K562 (cell line): ENCODE measurements around the gene HINT3. TPM values are rescaled to one million over a fixed set of nuclear protein-coding genes. Genes with fewer than 3 reads are reported as not detected.
A peak's percentile ranks its signal among the peaks of the same experiment; 100 is the strongest.

Source experiments
- ATAC-seq: fragments of 200-7000 bp; cut with Tn5 transposase; 3 replicates; pipeline ENCODE4 v1.9.1; 2020; ENCODE audit warnings: moderate library complexity
- BruUV-seq: library from RNA; stranded (reverse); fragments of 400-500 nt; replicated peaks from 2 replicates; lab custom pipeline; 2021; lab: Mats Ljungman, UMichigan
- CTCF ChIA-PET: fragments of 300-600 bp; formaldehyde crosslinking; extraction: SDS; loops from one replicate; lab custom pipeline; 2021; ENCODE audit warnings: low intra/inter-chr PET ratio; lab: Yijun Ruan, JAX
- POLR2A ChIA-PET: fragments of 300-600, 350-650 bp; sonication (Branson Sonifier 250); formaldehyde crosslinking; extraction: SDS; loops from one replicate; lab custom pipeline; 2021; ENCODE audit warnings: antibody characterized with exemption, inconsistent platforms; lab: Yijun Ruan, JAX
- DNase-seq, 4 experiments: peaks; one replicate each; pipeline versions ENCODE4 v3.0.0 to v3.0.0-alpha.2; 2011 to 2018; ENCODE audit warnings: low spot score in 3 of 4, mixed read lengths in 3 of 4; ENCODE audit errors: extremely low read depth in 1 of 4
- FAIRE-seq: peaks from 2 replicates; lab custom pipeline; 2011; peaks lifted over from hg19 to GRCh38; lab: Jason Lieb, UNC
- H2AFZ ChIP-seq: 2 replicates; pipeline ENCODE4 v1.6.0; 2011; ENCODE audit warnings: low read depth, low read length, control low read depth, inconsistent platforms
- H3K27ac ChIP-seq: fragments of 200-600 bp; 3 replicates; pipeline ENCODE4 v1.8.0; 2011; ENCODE audit warnings: low read depth, mild to moderate bottlenecking, control low read depth, inconsistent platforms, low read length, moderate library complexity, mixed read lengths; ENCODE audit errors: extremely low read depth
- H3K27me3 ChIP-seq, 2 experiments: fragments of 300-600 bp in 1 of 2; 2 replicates in 1 of 2; 3 replicates in 1 of 2; pipeline versions ENCODE4 v1.6.0 to v1.8.0; 2011; ENCODE audit warnings: inconsistent platforms in 2 of 2, low read length in 2 of 2, mild to moderate bottlenecking in 1 of 2, mixed read lengths in 1 of 2, moderate library complexity in 1 of 2; ENCODE audit not compliant: control insufficient read depth in 2 of 2, insufficient read depth in 2 of 2
- H3K36me3 ChIP-seq: fragments of 300-600 bp; 3 replicates; pipeline ENCODE4 v1.8.0; 2011; ENCODE audit warnings: mild to moderate bottlenecking, low read length, inconsistent platforms; ENCODE audit not compliant: control insufficient read depth, insufficient read depth
- H3K4me1 ChIP-seq, 2 experiments: fragments of 200-600 bp in 1 of 2; replicated peaks in 1 of 2; 2 replicates in 1 of 2; 3 replicates in 1 of 2; pipeline versions ENCODE4 v1.5.1 to v1.8.0; 2011; ENCODE audit warnings: inconsistent platforms in 2 of 2, low read length in 2 of 2, mild to moderate bottlenecking in 1 of 2, mixed read lengths in 1 of 2, moderate library complexity in 1 of 2; ENCODE audit not compliant: control insufficient read depth in 2 of 2, insufficient read depth in 2 of 2
- H3K4me2 ChIP-seq: 2 replicates; pipeline ENCODE4 v1.6.1; 2011; ENCODE audit warnings: low read length, control low read depth, inconsistent platforms, mixed read lengths; ENCODE audit not compliant: insufficient read depth
- H3K4me3 ChIP-seq: fragments of 200-600 bp; sonication (generic), shearing (Covaris generic); 2 replicates; pipeline ENCODE4 v1.5.1; 2016; ENCODE audit warnings: control low read depth, inconsistent platforms
- H3K79me2 ChIP-seq: fragments of 200-600 bp; 3 replicates; pipeline ENCODE4 v1.8.0; 2011; ENCODE audit warnings: low read length, inconsistent platforms; ENCODE audit not compliant: control insufficient read depth, insufficient read depth
- H3K9ac ChIP-seq, 2 experiments: 2 replicates each; pipeline versions ENCODE4 v1.6.0 to v1.6.1; 2011; ENCODE audit warnings: low read depth in 2 of 2, low read length in 2 of 2, control low read depth in 1 of 2, inconsistent platforms in 1 of 2, mild to moderate bottlenecking in 1 of 2, mixed read lengths in 1 of 2; ENCODE audit not compliant: insufficient read depth in 1 of 2
- H3K9me1 ChIP-seq: one replicate; pipeline ENCODE4 v1.6.0; 2011; ENCODE audit warnings: inconsistent platforms, mild to moderate bottlenecking, low read length, moderate library complexity; ENCODE audit not compliant: control insufficient read depth, insufficient read depth
- H3K9me3 ChIP-seq: replicated peaks from 2 replicates; pipeline ENCODE4 v1.5.1; 2011; ENCODE audit warnings: low read depth, low read length, inconsistent platforms; ENCODE audit not compliant: control insufficient read depth, insufficient read depth
- H4K20me1 ChIP-seq: replicated peaks from 2 replicates; pipeline ENCODE4 v1.6.1; 2011; ENCODE audit warnings: low read length, inconsistent platforms, mixed read lengths; ENCODE audit not compliant: control insufficient read depth, insufficient read depth
- ARID1B ChIP-seq: fragments of 450-650 bp; IDR thresholded peaks from 2 replicates; pipeline ENCODE4 v1.6.1; 2016; ENCODE audit warnings: antibody characterized with exemption, mild to moderate bottlenecking, inconsistent platforms
- CTCF ChIP-seq, 3 experiments: IDR thresholded peaks in 2 of 3; conservative IDR thresholded peaks in 1 of 3; 2 replicates each; pipeline ENCODE4 v1.5.1; 2011 to 2012; ENCODE audit warnings: low read length in 3 of 3, mild to moderate bottlenecking in 3 of 3, control low read depth in 2 of 3, improper control_type of control experiment in 1 of 3, inconsistent platforms in 1 of 3, low read depth in 1 of 3, mixed read lengths in 1 of 3, moderate library complexity in 1 of 3; ENCODE audit not compliant: insufficient read depth in 2 of 3
- ESRRB ChIP-seq: fragments of 250-450 bp; sonication (Bioruptor Pico); IDR thresholded peaks from 2 replicates; pipeline ENCODE4 v1.5.0; 2020; ENCODE audit warnings: mild to moderate bottlenecking, moderate library complexity, borderline replicate concordance
- FOSL1 ChIP-seq: fragments of 200-800 bp; sonication (Bioruptor generic); conservative IDR thresholded peaks from 2 replicates; pipeline ENCODE4 v1.6.1; 2016; ENCODE audit warnings: missing genetic modification characterization, missing compliant biosample characterization
- GATAD2A ChIP-seq: fragments of 450-650 bp; IDR thresholded peaks from 2 replicates; pipeline ENCODE4 v1.6.1; 2017
- IRF2 ChIP-seq: sonication (generic); formaldehyde crosslinking; IDR thresholded peaks from 2 replicates; pipeline ENCODE4 v1.8.1; 2022; ENCODE audit warnings: mild to moderate bottlenecking, missing genetic modification reagents
- MECOM ChIP-seq: fragments of 250-450 bp; sonication (Bioruptor Pico); IDR thresholded peaks from 2 replicates; pipeline ENCODE4 v1.8.0; 2022; ENCODE audit warnings: inconsistent platforms
- MYBL2 ChIP-seq, 2 experiments: fragments of 450-650 bp in 1 of 2; sonication (generic) in 1 of 2; formaldehyde crosslinking in 1 of 2; IDR thresholded peaks; 2 replicates each; pipeline versions ENCODE4 v1.6.1 to v1.8.1; 2017 to 2022; ENCODE audit warnings: borderline replicate concordance in 1 of 2, inconsistent platforms in 1 of 2, low read depth in 1 of 2, mild to moderate bottlenecking in 1 of 2, missing genetic modification reagents in 1 of 2, moderate library complexity in 1 of 2
- MYNN ChIP-seq, 2 experiments: sonication (generic); formaldehyde crosslinking in 1 of 2; IDR thresholded peaks; 2 replicates each; pipeline versions ENCODE4 v1.5.0 to v1.6.1; 2016 to 2020; ENCODE audit warnings: antibody characterized with exemption in 1 of 2, missing genetic modification reagents in 1 of 2
- PHB ChIP-seq: fragments of 250-450 bp; sonication (Bioruptor Pico); IDR thresholded peaks from 2 replicates; pipeline ENCODE4 v1.5.0; 2021
- POU5F1 ChIP-seq: fragments of 150-350 bp; IDR thresholded peaks from 2 replicates; pipeline ENCODE4 v1.6.1; 2014; ENCODE audit warnings: borderline replicate concordance, low read length, low read depth, mild to moderate bottlenecking; ENCODE audit not compliant: partially characterized antibody
- RBM15 ChIP-seq: fragments of 200-400 bp; formaldehyde crosslinking; IDR thresholded peaks from 2 replicates; pipeline ENCODE4 v1.6.1; 2018; ENCODE audit warnings: mild to moderate bottlenecking, low read length, moderate library complexity; ENCODE audit not compliant: insufficient read depth
- RBM22 ChIP-seq: fragments of 200-400 bp; formaldehyde crosslinking; IDR thresholded peaks from 2 replicates; pipeline ENCODE4 v1.6.1; 2018; ENCODE audit warnings: low read length, low read depth; ENCODE audit not compliant: poor library complexity, severe bottlenecking
- SMARCA4 ChIP-seq: fragments of 450-650 bp; IDR thresholded peaks from 2 replicates; pipeline ENCODE4 v1.6.1; 2016
- WHSC1 ChIP-seq: IDR thresholded peaks from one replicate; pipeline ENCODE4 v1.6.1; 2012; ENCODE audit warnings: low read length, control low read depth, inconsistent platforms
- ZNF143 ChIP-seq: sonication (generic); formaldehyde crosslinking; IDR thresholded peaks from 2 replicates; pipeline ENCODE4 v1.9.0; 2022; ENCODE audit warnings: mild to moderate bottlenecking, missing genetic modification reagents
- ZNF263 ChIP-seq: sonication (generic); formaldehyde crosslinking; IDR thresholded peaks from 2 replicates; pipeline ENCODE4 v1.8.0; 2022; ENCODE audit warnings: mild to moderate bottlenecking, missing genetic modification reagents, borderline replicate concordance
- ZNF395 ChIP-seq: fragments of 200-800 bp; sonication (Bioruptor generic); IDR thresholded peaks from 2 replicates; pipeline ENCODE4 v1.6.1; 2017; ENCODE audit warnings: missing genetic modification characterization, missing compliant biosample characterization
- ZNF507 ChIP-seq: conservative IDR thresholded peaks from 2 replicates; pipeline ENCODE4 v1.6.1; 2017; ENCODE audit warnings: missing genetic modification characterization, missing compliant biosample characterization
- ZNF76 ChIP-seq: fragments of 250-450 bp; sonication (Bioruptor Pico); IDR thresholded peaks from 2 replicates; pipeline ENCODE4 v1.4.0; 2020; ENCODE audit warnings: mild to moderate bottlenecking, moderate library complexity, borderline replicate concordance
- WGBS: fragments of 100-300 bp; shearing (Covaris generic); methylation state at CpG from one replicate; pipeline ENCODE4 v1.1.6; 2016; ENCODE audit warnings: low coverage, mixed read lengths; ENCODE audit not compliant: insufficient coverage; ENCODE audit errors: missing lambda C conversion rate; 5-methylcytosine and 5-hydroxymethylcytosine counted together
- in situ Hi-C: fragments of 300-500 bp; cut with MboI; formaldehyde crosslinking; loops from 4 replicates; pipeline ENCODE4 v1.15.0; 2018; ENCODE audit warnings: inconsistent platforms, mixed read lengths
- intact Hi-C: fragments of 100-400 bp; cut with micrococcal nuclease; formaldehyde crosslinking; loops from 2 replicates; pipeline ENCODE4 v1.14.2; 2022
- polyA plus RNA-seq, 8 experiments: library from polyadenylated mRNA; depleted of rRNA in 4 of 8; stranded (reverse) in 5 of 8; unstranded in 3 of 8; fragments of >200 nt; fragmentation: Nextera tagmentation in 2 of 8; fragmentation: Illumina TruSeq in 1 of 8; extraction: Ambion mirVana in 2 of 8; extraction: Trizol in 1 of 8; gene quantifications; 2 replicates each; pipeline versions ENCODE4 v1.2.1 to v1.2.3, GENCODE V29; 2011 to 2014; ENCODE audit warnings: inconsistent platforms in 1 of 8, missing spikeins in 1 of 8
- total RNA-seq, 7 experiments: library from RNA; depleted of rRNA in 6 of 7; stranded (reverse); fragments of >200 nt in 6 of 7; fragmentation: Illumina TruSeq in 2 of 7; extraction: Trizol in 2 of 7; gene quantifications; 2 replicates each; pipeline versions ENCODE4 v1.2.1 to v1.2.3, GENCODE V29; 2011 to 2021; ENCODE audit warnings: low replicate concordance in 1 of 7

The HINT3 gene
- total and polyA plus RNA-seq, 9 of the 15 experiments (the other 6 are each of a cell fraction or from before 2014, with no cell fraction given) = 1.4 to 16.6 (median 10.8) TPM

GRCh38 chr6:125948455-125948854, 8.1 kb upstream of the HINT3 start:
- BruUV-seq = no TSS peak
- ChIA-PET POLR2A (interaction anchor here (0.6 to 1.6 kb wide), 5 partner anchors 8 to 50 kb away, joined by 3 to 6 read pairs (median 4); partner anchors contain the start of gene HINT3), CTCF (no interaction called here)
- Histone ChIP-seq H3K27ac (peak overlapping the region; percentile 47), H3K9ac (peak overlapping the region in 1 of 2 experiments; percentile 7; a peak in 1 of 4 replicates), H3K9me1 (no peaks in the 10 kb centered on the region), H3K79me2 (no peaks in the 10 kb centered on the region), H3K4me2 (peak overlapping the region; percentile 17; the same call in 1 of the 2 replicates), H4K20me1 (no peaks in the 10 kb centered on the region), H3K9me3 (peaks cover 5% of the 10 kb centered on the region; the same call in 1 of the 2 replicates), H2AFZ (peak overlapping the region; percentile 63), H3K27me3 (no peaks in the 10 kb centered on the region), H3K4me1 (peaks cover 18 to 69% of the 10 kb centered on the region in 2 experiments), H3K36me3 (no peaks in the 10 kb centered on the region), H3K4me3 (no peak overlapping the region)
- FAIRE-seq (no peak), ATAC-seq (no peak), DNase-seq (peak in 1 of 4 experiments; percentile 43)
- intact Hi-C loops = no loop called here
- in situ Hi-C loops = no loop called here
- WGBS = 32% methylated on average over 3 of the region's 3 CpGs
- TF ChIP-seq CTCF (IDR thresholded peaks at IDR 0.05 in 2 of 3, conservative IDR thresholded peaks at IDR 0.05 in 1 of 3; ENCODE audit: insufficient read depth in 2 of 3, low read depth in 1 of 3, low read length in 3 of 3) = no peak
- TF ChIP-seq GATAD2A = no peak
- no peak for TF ChIP-seq MYNN (IDR thresholded peaks at IDR 0.05)
- no peak for TF ChIP-seq MYNN (CRISPR knock-in tag; IDR thresholded peaks at IDR 0.05)
- no peak for TF ChIP-seq RBM15
- no peak for TF ChIP-seq RBM22
- peak; percentile 68 for TF ChIP-seq ARID1B
- no peak for TF ChIP-seq POU5F1
- TF ChIP-seq ZNF507 (tag) = no peak
- TF ChIP-seq ZNF263 (CRISPR knock-in tag) = no peak
- TF ChIP-seq FOSL1 (tag) = 0 out of 2 replicates have a peak, but pooled peaks have one; percentile 21
- no peak; the same call in 1 of the 2 replicates for TF ChIP-seq MECOM (CRISPR knock-in tag)
- no peak for TF ChIP-seq WHSC1
- TF ChIP-seq PHB (CRISPR knock-in tag) = no peak
- peak; percentile 84 for TF ChIP-seq SMARCA4
- peak; percentile 3; the same call in 1 of the 2 replicates for TF ChIP-seq ZNF395 (CRISPR knock-in tag)
- no peak for TF ChIP-seq ZNF143
- TF ChIP-seq ESRRB (CRISPR knock-in tag) = no peak
- TF ChIP-seq IRF2 (CRISPR knock-in tag) = no peak
- TF ChIP-seq ZNF76 (CRISPR knock-in tag) = no peak
- 0 out of 2 replicates have a peak, but pooled peaks have one; percentile 12 for TF ChIP-seq MYBL2 (IDR thresholded peaks at IDR 0.05; ENCODE audit: low read depth)
- no peak for TF ChIP-seq MYBL2 (CRISPR knock-in tag; IDR thresholded peaks at IDR 0.05; ENCODE audit: borderline replicate concordance)
